IPS-15b (cell line): ENCODE results near the gene SLC2A3.
"Not testable (repeated sequence)": the region's sequence is repeated elsewhere in the genome, so short reads cannot be mapped to it uniquely, and the experiment has no call there.

ENCODE experiments used
- H3K27me3 ChIP-seq: one replicate; pipeline ENCODE4 v1.6.1; 2013; ENCODE audit warnings: low read length; ENCODE audit not compliant: control insufficient read depth, insufficient read depth
- H3K36me3 ChIP-seq: one replicate; pipeline ENCODE4 v1.6.1; 2013; ENCODE audit warnings: low read length; ENCODE audit not compliant: control insufficient read depth, insufficient read depth
- H3K4me1 ChIP-seq: one replicate; pipeline ENCODE4 v1.6.1; 2013; ENCODE audit warnings: mild to moderate bottlenecking, low read length; ENCODE audit not compliant: control insufficient read depth, insufficient read depth
- H3K4me3 ChIP-seq: one replicate; pipeline ENCODE4 v1.5.1; 2013; ENCODE audit warnings: low read depth, low read length
- H3K9ac ChIP-seq: one replicate; pipeline ENCODE4 v1.6.1; 2013; ENCODE audit warnings: low read depth, mild to moderate bottlenecking, low read length
- H3K9me3 ChIP-seq: one replicate; pipeline ENCODE4 v1.6.1; 2013; ENCODE audit warnings: mild to moderate bottlenecking, low read length; ENCODE audit not compliant: control insufficient read depth, insufficient read depth

Gene SLC2A3

GRCh38 chr12:7970475-7971252, 34.7 kb upstream of the SLC2A3 start:
- Histone ChIP-seq H3K27me3 (no peaks in the 10 kb centered on the region), H3K4me1 (peaks cover 4% of the 10 kb centered on the region), H3K4me3 (peak overlapping the region; percentile 63), H3K9ac (no peak overlapping the region), H3K9me3 (no peaks in the 10 kb centered on the region), H3K36me3 (no peaks in the 10 kb centered on the region)

GRCh38 chr12:7966563-7966962, 30.6 kb upstream of the SLC2A3 start:
- no peaks in the 10 kb centered on the region for H3K36me3 ChIP-seq
- H3K9ac ChIP-seq, result no peak overlapping the region
- no peaks in the 10 kb centered on the region for H3K9me3 ChIP-seq
- no peak overlapping the region for H3K4me3 ChIP-seq
- peaks cover 2% of the 10 kb centered on the region for H3K4me1 ChIP-seq
- no peaks in the 10 kb centered on the region for H3K27me3 ChIP-seq

DNA sequence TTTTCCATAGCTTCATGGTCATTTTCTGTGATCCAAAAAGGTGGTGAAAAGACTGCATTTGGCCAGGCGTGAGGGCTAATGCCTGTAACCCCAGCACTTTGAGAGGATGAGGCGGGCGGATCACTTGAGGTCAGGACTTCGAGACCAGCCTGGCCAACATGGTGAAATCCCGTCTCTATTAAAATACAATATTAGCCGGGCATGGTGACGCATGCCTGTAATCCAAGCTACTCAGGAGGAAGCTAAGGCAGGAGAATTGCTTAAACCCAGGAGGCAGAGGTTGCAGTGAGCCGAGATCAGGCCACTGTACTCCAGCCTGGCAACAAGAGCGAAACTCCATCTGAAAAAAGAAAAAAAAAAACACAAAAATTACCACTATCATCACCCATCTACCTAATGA, 28.7 kb upstream of the SLC2A3 start:
- H3K27me3 ChIP-seq, H3K4me1 ChIP-seq, H3K36me3 ChIP-seq, H3K9ac ChIP-seq, H3K4me3 ChIP-seq, H3K9me3 ChIP-seq: not testable (repeated sequence)

DNA sequence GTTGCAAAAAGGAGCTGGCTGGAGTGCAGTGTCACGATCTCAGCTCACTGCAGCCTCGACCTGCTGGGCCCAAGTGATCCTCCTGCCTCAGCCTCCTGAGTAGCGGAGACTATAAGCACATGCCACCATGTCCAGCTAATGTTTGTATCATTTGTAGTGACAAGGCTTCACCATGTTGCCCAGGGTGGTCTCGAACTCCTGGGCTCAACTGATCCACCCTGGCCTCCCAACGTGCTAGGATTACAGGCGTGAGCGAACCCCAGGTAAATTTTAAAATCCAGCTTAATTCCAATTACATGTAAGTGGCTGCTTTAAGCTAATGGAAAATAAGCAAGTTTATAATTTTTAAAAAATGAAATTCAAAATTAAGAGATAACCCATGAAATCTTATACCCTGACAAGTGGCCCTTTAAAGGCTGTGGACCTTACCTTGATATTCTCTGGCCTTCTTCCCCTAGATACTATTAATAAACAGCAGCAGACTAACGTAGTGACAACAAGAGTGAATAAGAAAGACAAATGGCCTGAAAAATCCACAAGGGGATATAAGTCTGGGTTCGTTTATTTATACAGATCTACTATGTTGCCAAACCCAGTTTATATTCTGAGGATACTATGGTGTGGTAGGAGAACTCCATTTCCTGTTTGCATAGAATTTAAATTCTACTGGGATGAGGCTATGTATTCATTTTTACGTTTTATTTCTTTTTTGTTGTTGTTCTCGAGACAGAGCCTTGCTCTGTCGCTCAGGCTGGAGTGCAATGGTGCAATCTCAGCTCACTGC, 25.6 kb upstream of the SLC2A3 start:
- no peaks in the 10 kb centered on the region for H3K36me3 ChIP-seq
- peak overlapping the region; percentile 73 for H3K4me3 ChIP-seq
- no peak overlapping the region for H3K9ac ChIP-seq
- H3K9me3 ChIP-seq, result no peaks in the 10 kb centered on the region
- peaks cover 14% of the 10 kb centered on the region for H3K4me1 ChIP-seq
- H3K27me3 ChIP-seq, result peaks cover 6% of the 10 kb centered on the region

- Histone ChIP-seq H3K27me3 (peaks cover 7% of the 10 kb centered on the region), H3K4me3 (peak overlapping the region; percentile 73), H3K4me1 (peaks cover 14% of the 10 kb centered on the region), H3K9me3 (no peaks in the 10 kb centered on the region), H3K36me3 (no peaks in the 10 kb centered on the region), H3K9ac (no peak overlapping the region)
Measured at GRCh38 chr12:7959701-7960121, 23.7 kb upstream of the SLC2A3 start.

DNA sequence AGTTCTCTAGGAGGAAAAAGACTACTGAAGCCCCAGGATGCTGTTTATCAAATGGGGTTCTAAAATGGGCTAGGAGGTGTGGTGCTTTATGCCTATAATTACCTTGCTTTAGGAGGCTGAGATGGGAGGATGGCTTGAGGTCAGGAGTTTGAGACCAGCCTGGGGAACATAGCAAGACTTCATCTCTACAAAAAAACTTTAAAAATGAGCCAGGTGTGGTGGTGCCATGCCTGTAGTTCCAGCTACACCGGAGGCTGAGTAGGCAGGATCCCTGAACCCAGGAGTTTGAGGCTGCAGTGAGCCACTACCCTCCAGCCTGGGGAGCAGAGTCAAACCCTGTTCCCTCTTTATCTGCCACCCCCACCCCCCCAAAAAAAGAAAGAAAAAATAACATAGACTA, 23.3 kb upstream of the SLC2A3 start:
- peaks cover 14% of the 10 kb centered on the region for H3K4me1 ChIP-seq
- H3K9me3 ChIP-seq, result no peaks in the 10 kb centered on the region
- H3K4me3 ChIP-seq, result peak overlapping the region; percentile 73
- no peaks in the 10 kb centered on the region for H3K36me3 ChIP-seq
- peaks cover 7% of the 10 kb centered on the region for H3K27me3 ChIP-seq
- no peak overlapping the region for H3K9ac ChIP-seq

DNA sequence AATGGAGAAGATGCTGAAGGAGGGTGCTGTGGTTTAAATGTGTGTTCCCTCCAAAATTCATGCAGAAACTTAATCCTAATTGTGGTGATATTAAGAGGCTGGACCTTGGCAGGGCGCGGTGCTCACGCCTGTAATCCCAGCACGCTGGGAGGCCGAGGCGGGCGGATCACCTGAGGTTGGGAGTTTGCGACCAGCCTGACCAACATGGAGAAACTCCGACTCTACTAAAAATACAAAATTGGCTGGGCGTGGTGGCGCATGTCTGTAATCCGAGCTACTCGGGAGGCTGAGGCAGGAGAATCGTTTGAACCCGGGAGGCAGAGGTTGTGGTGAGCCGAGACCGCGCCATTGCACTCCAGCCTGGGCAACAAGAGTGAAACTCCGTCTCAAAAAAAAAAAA, 18.9 kb upstream of the SLC2A3 start:
- H3K27me3 ChIP-seq, H3K36me3 ChIP-seq, H3K9me3 ChIP-seq, H3K9ac ChIP-seq, H3K4me3 ChIP-seq: not testable (repeated sequence)
- H3K4me1 ChIP-seq, result peaks cover 11% of the 10 kb centered on the region

GRCh38 chr12:7954418-7954817, 18.4 kb upstream of the SLC2A3 start:
- H3K4me3 ChIP-seq, H3K27me3 ChIP-seq, H3K36me3 ChIP-seq, H3K9me3 ChIP-seq, H3K9ac ChIP-seq, H3K4me1 ChIP-seq: not testable (repeated sequence)

DNA sequence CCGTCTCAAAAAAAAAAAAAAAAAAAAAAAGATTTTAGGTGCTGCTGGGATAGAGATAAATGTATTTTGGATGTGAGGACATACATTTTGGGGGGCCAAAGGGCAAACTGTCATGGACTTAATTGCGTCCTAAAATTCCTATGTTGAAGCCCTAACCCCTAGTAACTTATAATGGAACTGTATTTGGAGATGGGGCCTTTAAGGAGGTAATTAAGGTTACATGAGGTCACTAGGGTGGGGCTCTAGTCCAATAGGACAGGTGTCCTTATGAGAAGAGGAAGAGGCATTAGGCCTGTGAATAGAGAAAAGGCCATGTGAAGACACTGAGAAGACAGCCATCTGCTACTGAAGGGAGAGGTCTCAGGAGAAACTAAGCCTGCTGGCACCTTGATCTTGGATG, 17.9 kb upstream of the SLC2A3 start:
- not testable (repeated sequence) for H3K27me3 ChIP-seq, H3K9me3 ChIP-seq, H3K4me1 ChIP-seq, H3K9ac ChIP-seq, H3K4me3 ChIP-seq, H3K36me3 ChIP-seq

GRCh38 chr12:7951671-7952070, 15.7 kb upstream of the SLC2A3 start:
- H3K27me3 ChIP-seq, result peaks cover 2% of the 10 kb centered on the region
- no peaks in the 10 kb centered on the region for H3K9me3 ChIP-seq
- H3K36me3 ChIP-seq, result no peaks in the 10 kb centered on the region
- no peaks in the 10 kb centered on the region for H3K4me1 ChIP-seq
- no peak overlapping the region for H3K4me3 ChIP-seq
- H3K9ac ChIP-seq, result no peak overlapping the region

- H3K4me1 ChIP-seq, H3K9ac ChIP-seq, H3K4me3 ChIP-seq, H3K9me3 ChIP-seq, H3K36me3 ChIP-seq, H3K27me3 ChIP-seq: not testable (repeated sequence)
Measured at GRCh38 chr12:7950230-7950943, 14.4 kb upstream of the SLC2A3 start.
